ENCODE measurements around the gene DCD.

DNA sequence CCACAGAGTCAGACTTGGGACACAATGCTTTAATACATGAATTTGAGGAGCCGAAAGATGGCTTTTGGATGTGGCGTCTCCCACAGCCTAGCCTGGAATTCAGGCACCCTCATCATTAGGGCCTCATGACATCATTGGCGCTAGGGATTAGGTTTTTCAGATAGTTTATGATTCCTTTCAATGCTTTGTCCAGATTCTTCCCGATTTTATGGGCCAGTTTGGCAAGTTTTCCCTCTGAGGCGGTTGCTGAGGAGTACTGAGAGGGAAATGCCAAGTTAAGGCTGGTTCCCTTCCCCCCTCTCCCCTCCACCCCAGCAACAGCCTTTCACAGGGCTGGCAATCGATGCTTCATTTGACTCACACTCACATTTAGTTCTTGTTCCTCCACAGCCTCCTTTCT lies 40.0 kb downstream of the DCD start:
- no peak for TF ChIP-seq POLR2A (IDR thresholded peaks at IDR 0.05; ENCODE audit: low read depth, low read length)
- TF ChIP-seq JUNB (IDR thresholded peaks at IDR 0.05) = no peak
- TF ChIP-seq BCL11A (IDR thresholded peaks at IDR 0.05; ENCODE audit: low read depth, low read length) = no peak
- TF ChIP-seq, protein P1, sequence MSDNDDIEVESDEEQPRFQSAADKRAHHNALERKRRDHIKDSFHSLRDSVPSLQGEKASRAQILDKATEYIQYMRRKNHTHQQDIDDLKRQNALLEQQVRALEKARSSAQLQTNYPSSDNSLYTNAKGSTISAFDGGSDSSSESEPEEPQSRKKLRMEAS (IDR thresholded peaks at IDR 0.05; ENCODE audit: low read depth, low read length) = no peak
